ENCODE data around the gene SV2B.

SV2B gene

DNA sequence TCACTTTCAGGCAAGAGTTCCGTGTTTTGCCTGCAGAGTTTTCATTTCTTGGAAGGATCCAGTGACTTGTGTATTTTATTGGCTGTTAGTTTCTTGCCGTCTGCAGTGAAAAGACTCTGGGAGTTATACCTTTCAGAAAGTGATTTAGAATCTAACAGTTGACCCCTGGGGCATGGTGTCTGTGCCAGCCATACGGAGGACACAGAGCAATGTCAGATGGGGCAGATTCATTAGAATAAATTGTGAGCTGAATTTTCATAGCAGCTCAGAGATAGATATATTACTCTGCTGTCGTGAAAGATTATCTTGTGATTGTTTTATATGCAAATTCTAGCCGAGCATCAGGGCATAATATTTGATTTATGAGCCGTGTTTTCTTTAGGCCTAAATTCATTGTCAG, 131.6 kb downstream of the SV2B start:
- DNase-seq (ENCODE audit: low read depth) = no peak

DNA sequence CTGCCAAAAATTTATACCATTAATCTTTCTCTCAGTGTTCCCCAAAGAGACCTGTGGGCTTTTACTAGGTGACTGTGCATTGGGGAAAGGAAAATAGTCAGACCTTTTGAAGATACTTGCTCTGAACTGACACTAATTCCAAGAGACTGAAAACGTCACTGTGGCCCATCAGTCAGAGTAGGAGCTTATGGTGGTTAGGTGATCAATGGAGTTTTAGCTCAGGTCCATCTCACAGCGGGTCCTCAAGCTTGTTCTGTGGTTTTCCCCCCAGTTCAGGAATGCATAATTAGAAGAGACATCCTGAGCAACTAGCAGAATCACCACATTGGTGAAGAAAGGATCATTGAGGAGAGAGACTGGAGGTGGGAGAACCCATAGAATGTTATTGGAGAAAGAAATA, 134.7 kb downstream of the SV2B start:
- DNase-seq (ENCODE audit: low read depth) = no peak

DNA sequence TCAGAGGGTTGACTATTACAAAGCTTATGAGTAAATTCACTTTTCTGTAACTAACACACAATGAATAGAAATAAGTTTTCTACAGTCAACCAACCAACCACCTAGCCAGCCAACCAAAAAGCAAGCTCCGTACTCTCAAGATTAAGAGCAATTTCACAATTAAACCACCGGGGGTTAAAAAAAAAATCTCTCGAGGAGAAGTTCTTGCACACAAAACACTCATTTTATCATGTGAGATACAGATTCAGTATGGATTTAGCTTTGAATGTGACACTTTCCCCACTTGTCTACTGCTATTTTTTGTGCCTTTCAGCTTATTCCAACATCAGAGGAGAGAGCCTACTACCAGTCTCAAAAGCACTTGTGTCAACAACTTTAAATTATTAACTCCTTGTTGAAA, 135.3 kb downstream of the SV2B start:
- no peak for DNase-seq (ENCODE audit: low read depth)

DNA sequence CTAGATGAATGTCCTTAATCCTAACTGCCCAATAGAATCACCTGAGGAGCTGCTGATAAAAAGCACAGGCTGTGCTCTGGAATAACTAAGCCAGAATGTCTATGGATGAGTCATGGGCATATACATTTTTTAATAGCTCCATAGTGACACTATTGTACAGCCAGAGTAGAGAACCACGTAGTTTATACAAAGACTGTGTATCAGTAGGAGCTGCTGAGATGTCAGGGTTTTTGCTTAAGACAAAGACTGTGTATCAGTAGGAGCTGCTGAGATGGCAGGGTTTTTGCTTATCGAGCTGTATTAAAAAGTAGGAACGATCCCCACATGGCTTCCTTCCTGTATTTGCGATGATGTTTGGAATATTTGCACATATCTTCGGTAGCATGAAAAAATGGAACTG, 137.4 kb downstream of the SV2B start:
- DNase-seq (ENCODE audit: low read depth) = no peak

DNA sequence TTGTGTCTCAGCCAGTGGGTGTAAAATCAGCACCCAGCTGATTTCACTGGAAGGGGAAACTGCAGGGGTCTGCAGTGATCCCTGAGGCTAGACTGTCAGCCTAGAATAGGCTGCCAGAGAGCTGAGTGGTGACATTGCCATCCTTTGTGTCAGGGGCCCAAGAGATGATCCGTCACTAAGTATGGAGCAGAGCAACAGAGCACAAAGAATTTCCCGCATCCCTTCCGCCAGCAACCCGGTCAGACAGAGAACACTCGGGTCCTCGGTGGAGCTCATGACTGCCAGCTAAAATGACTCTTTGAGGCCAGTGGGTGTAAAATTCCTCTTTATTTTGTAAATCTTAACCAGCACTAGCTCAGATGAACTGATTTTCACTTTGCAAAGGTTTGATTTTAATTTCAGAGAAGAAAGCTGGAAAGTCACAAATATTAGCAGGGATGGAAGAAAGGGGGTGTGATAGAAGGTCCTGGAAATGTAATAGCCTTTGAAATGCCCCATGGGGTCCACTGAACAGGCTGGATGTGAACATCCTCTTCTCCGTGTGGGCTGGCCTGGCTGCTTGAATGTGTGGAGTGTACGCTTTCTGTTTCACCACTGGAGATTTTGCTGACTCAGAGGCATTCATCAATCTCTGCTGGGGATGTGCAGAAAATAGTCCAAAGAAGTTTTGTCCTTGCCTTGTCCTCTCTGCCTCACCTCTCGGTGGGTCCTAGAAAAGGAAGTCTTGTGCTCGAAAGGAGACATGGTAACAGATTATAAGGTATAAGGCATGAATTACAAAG, 138.8 kb downstream of the SV2B start:
- no peak for DNase-seq (ENCODE audit: low read depth)

DNA sequence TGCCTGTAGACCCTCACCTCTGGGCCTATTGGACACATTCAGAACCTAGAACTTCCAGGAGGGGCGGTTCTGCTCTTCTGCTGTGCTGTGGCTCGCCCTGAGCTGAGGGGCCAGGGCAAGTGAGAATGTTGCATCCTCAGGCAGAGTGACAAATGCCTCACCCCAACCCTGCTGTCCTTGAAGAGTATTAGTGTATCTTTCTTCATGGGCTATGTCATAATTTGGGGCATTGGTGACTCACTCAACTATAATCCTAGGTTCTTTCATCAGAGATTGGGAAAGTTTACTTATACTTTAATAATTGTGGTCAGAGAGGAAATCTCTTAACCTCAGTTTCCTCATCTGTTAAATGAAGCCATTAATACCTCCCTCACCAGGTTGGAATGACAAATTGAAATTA, 143.8 kb downstream of the SV2B start:
- DNase-seq (ENCODE audit: low read depth) = no peak

DNA sequence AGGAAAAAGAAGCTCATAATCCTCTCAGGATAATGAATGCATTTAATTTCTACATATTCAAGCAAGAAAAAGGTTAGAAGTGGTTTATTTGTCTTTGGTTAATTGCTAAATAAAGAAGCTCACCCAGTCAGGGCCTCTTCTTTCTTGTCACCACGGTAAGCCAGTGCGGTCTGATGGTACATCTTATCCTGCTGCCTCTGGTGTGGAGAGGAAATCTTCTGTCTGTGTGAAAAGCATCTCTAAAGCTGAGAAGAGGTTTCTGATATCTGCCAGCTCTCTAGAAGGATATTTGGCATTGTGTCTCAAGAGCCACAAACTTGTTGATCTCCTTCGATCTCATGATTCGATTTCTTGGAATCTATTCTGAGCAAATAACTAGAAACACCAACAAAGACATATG, 144.9 kb downstream of the SV2B start:
- DNase-seq (ENCODE audit: low read depth) = no peak

DNA sequence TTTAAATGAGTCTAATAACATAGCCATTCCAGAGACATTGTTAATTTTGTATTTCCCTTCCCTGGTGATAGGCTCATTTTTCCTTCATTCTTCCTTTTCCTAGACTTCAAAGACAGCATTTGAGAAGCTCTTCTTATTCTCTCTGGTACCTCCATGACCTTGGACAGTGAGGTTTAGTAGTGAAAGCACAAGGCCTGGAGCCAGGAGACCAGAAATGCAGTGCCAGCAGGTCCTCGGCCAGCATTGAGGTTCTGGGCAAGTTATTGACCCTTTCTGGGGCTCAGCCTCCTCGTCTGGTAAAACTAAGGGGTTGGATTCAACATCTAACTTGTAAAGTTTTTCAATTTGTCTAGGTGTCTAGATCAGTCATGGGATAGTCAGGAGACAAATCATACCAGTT, 146.9 kb downstream of the SV2B start:
- no peak for DNase-seq (ENCODE audit: low read depth)

DNA sequence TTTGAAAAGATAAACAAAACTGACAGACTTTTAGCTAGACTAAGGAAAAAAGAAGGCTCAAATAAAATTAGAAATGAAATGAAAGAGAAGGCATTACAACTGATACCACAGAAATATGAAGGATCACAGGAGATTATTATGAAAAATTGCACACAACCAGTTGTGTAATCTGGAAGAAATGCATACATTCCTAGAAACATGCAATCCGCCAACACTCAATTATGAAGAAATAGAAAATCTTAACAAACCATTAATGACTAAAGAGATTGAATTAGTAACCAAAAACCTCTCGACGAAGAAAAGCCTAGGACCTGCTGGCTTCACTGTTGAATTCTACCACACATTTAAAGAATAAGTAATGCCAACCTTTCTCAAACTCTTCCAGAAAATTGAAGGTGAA, 149.5 kb downstream of the SV2B start:
- no peak for DNase-seq (ENCODE audit: low read depth)

DNA sequence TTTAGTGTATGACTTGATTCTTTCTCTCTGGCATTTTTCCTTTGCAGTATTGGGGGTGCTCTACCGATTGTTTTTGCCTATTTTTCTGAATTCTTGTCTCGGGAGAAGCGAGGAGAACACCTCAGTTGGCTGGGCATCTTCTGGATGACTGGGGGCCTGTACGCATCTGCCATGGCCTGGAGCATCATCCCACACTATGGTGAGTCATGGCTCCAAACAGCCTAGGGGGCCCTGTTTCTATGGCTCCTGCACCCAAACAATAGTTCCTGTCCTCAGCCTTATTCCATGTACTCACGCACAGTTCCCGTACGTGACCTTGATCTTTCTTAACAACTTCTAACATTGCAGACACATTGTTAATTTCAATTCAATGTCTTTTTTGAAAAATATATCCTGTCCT, 152.3 kb downstream of the SV2B start:
- no peak for DNase-seq (ENCODE audit: low read depth)

DNA sequence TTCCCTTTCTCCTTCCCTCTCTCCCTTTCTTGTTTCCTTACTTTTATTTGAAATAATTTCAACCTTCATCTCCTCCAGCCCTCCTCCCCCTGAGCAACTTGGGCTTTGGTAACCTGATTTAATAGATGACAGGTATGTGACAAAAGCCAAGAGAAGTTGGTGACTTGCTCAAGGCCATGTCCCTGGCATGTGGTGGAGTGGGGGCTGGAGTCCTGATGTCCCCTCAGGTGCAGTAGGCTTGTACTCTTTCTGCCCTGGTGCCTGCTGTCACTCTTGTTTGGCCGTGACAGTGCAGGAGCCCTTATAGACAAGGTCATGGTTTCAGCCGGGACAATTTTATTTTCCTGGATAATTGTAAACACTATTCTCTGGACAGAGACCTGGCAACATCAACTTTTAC, 152.7 kb downstream of the SV2B start:
- DNase-seq (ENCODE audit: low read depth) = no peak

DNA sequence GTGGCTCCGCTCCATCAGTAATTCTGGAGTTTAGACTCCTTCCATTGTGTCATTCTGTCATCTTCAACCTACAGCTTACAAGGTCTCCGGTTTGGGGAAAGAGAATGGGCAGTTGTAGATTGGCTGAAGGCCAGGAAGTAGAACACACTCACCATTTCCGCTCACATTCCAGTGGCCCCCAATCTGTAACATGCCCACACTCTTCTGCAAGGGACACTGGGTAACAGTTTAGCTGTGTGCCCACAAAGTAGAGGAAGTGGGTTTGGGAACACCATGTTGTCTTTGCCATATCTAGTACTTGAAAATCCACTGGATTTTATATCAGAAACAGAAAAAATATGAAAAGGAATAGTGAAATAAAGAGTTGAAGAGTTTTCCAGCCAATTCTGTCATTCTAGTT, 153.5 kb downstream of the SV2B start:
- DNase-seq (ENCODE audit: low read depth) = no peak

DNA sequence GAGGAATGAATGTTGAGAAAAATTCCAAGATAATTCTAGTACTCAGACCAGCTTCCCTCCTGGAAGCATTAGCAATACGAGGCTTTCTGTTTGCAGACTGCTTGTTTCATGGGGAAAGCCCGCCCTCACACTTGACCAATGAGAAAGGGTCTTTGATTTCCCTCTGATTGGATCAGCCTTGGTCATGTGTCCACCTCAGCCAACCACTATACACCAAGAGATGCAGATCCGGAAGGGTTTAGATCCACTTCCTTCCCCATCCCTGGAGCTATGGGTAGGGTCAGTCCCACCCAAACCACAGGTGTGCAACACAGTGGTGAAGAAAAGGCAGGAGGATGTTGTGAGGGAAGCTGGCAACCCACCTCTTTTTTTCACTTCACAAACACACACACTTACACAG, 154.7 kb downstream of the SV2B start:
- no peak for DNase-seq (ENCODE audit: low read depth)

DNA sequence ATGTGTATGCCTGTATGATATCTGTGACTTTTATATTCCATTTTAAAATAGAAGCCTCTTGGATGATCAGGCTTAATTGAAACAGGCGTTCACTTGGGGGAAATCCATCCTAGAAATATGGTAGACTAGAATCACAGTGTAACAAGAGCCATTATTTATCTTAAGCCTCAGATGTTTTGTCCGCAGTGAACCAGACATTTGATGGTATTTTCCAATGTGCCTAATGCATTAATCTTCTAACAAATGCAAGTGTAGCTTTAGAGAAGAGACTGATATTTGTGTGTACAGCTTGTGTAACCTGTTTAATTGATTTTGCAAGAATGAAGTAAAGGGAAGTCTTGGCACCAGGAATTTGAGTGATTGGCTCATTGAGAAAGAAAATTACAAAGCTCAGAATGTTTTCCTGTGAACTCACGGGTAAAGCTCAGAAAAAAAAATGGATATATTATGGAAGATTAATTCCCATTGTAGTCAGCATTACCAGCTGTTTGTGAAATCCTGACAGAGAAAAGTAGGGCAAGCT, 155.7 kb downstream of the SV2B start:
- no peak for DNase-seq (ENCODE audit: low read depth)

DNA sequence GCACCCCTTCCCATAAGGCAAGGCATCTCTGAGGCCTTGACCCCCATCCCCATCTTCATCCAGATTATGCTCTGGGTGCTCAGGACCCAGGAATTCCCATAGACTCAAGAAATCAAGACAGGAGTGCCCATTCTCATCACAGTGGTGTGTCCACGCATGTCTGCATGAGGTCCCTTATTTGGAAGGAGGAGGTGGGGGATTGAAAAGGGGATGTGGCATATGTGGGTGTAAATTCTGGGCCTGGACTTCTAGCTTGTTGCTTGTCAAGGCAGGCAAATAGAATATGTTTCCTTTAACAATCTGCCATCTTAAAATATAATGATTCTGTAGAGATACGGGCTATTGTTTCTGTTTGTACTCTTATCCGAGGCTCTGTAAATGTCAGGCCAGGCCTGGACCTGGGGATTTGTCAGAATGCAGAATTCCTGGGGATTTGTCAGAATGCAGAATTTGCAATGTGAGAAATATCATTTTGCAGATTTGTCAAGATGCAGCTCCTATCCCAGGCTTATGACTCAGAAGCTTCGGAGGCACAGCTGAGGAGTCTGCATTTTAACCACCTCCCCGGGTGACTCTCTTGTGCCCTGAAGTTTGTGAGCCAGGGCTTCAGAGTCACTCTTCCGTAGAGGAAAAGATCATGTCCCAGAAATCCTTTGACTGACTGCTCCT, 157.8 kb downstream of the SV2B start:
- no peak for DNase-seq (ENCODE audit: low read depth)

DNA sequence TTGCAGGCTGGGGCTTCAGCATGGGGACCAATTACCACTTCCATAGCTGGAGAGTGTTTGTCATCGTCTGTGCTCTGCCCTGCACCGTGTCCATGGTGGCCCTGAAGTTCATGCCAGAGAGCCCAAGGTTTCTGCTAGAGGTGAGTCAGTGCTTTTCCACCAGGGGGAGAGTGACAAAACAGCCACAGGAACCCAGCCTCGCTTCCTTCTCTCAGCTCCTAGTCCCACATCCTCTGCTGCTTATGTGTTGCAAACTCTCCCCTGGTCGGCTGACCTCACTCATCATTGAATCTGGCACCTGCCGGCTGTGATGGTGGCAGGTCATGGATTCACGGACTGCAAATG, 158.3 kb downstream of the SV2B start:
- DNase-seq (ENCODE audit: low read depth) = no peak

DNA sequence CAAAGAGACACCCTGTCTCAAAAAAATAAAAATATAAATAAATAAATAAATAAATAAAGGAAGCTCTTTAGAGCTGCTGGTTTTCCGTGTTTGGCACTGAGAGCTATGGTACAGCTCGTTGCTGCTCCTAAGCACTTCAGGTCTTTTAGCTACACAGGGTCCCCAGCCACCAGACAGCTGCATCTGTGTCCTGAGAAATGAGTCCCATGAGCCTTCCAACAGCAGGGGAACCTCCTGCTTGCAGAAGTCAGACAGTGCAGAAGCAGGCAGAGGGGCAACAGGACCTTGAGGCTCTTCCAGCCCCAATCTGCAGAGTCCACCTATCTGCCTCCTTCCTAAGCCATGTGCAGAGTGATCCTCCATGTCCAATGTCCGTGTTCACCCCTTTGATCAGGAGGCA, 159.0 kb downstream of the SV2B start:
- no peak for DNase-seq (ENCODE audit: low read depth)

DNA sequence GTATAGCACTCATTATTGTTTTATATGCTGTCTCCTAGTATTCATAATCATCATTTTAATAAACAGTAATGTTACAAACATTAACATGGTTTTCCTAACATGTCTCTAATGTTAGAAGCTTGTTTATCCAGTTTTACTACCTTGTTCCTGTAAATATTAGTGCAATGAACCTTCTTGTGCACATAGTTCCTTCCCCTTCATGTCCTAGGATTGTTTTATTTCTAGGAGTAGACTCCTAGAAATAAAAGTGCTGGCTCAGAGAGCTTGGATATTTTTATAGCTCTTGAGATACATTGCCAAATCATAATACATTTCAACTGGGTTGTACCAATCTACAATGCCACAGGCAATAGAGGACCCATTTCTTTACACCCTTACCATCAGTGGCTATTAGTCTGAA, 161.3 kb downstream of the SV2B start:
- no peak for DNase-seq (ENCODE audit: low read depth)

DNA sequence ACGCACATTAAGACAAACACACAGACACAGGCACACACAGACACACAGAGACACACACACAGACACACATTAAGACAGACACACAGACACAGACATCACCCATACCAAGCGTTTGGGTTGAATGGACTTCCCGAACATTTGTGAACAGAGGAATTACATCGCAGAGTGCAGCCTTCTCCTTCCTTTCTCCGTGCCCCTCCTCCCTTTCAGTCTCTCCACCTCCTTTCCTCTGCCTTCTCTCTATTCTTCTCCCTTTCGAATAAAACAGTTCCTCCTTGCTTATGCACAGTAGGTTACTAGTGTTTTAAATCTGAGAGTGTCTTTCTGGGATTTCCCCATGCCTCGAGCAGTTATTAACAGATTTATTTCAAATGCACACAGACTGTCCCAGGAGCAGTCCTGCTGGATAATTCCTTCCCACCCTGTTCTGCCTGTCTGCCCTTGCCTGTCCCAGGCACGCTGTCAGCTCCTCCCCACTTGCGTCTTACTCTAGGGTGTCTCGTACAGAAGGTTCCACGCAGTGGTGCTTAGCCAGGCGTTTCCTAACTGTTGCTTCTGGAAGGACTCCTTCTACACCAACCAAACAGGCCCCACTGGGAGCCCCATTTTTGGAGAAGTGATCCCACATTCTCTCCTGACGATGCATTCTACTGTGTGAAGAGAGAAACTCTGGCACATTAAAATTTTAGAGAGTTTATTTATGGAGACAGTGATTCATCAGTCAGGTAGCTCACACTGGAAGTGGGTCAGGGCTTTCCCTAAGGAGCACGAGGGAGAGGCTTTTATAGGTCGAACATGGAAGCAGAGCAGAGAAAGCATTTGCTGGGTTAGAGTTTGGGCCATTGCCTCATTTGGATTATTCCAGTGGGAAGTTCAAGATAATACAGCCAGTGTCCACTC, 163.8 kb downstream of the SV2B start:
- DNase-seq (ENCODE audit: low read depth) = no peak

DNA sequence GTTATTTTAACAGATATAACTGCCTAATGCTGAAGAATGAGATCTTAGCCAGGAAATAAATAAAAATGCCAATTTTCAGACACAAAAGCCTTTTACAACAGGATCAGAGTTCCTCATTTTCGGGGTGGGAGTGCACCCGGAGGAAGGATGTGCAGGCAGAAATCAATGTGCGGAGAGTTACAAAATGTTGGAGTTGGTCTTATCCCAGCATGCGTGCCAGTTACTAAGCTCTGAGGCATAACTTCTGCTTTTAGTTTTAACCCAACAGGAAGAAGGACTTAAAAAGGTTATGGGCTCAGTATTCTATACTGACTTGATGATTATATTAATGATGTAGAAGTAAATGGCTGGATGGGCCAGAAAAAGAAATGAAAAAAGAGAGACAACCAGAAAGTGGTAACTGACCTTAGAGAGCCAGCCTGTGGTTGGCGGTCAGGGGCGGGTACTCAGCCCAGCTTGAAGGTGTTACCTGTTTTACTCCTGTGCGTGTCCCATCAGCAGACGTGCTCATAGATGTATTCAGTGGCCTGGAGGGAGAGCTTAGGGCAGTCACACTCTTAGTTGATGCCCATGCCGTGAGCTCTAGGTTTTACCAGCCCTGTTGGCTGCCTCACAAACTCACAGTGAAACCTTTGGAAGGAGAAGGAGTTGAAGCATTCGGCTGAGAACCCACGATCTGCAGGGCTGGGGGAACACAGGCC, 164.7 kb downstream of the SV2B start:
- no peak for DNase-seq (ENCODE audit: low read depth)

DNA sequence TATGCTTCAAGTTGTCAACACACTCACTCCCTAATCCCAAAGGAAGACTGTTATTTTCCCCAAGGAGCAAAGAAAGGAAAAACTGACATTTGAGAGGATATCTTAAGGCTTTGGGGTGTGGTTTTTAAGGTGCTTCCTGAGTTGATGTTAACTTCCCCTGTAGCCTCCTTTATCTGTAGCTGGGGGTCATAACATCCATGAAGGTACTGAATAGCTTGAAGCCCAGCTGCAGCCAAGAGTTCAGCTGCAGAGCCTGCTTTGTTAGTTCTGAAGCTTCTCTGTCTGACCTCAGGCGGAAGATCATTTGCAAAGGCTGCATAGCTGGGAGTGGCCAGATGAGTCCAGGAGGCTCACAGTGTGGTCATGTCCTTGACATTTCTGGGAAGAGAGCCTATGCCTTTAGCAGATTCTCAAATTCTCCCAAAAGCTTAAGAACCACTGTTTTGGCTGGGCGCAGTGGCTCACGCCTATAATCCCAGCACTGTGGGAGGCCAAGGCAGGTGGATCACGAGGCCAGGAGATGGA, 165.4 kb downstream of the SV2B start:
- DNase-seq (ENCODE audit: low read depth) = no peak

DNA sequence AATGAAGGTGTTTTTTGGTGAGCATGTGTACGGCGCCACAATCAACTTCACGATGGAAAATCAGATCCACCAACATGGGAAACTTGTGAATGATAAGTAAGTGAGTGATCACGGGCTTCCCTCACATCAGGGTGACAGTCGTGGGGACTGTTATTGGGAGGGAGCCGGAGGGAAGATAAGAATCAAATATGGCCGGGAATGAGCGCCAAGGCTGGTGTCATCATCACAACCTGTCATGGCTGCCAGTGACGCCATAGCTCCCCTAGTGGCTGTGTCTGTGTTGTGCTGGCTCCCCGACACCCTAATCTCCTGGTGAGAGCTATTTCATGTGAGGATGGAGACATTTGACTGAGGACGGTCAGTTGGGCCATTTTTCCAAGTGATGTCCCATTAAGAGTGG, 168.5 kb downstream of the SV2B start:
- no peak for DNase-seq (ENCODE audit: low read depth)
